Upper lobe of left lung (tissue), 4 donors: Measurements from ENCODE around the gene PCARE.

Experiments used
- CTCF ChIP-seq, 6 experiments: fragments of 450-650 bp in 4 of 6; fragments of 200-600 bp in 2 of 6; sonication (generic) in 2 of 6; IDR thresholded peaks; one replicate each; pipeline ENCODE4 v1.5.1; 2016 to 2019; ENCODE audit warnings: antibody characterized with exemption in 6 of 6
- POLR2A ChIP-seq, 4 donors: fragments of 450-650 bp; IDR thresholded peaks; one replicate each; pipeline ENCODE4 v1.5.1; 2016 to 2017; ENCODE audit warnings: antibody characterized with exemption in 4 of 4, mild to moderate bottlenecking in 2 of 4

DNA sequence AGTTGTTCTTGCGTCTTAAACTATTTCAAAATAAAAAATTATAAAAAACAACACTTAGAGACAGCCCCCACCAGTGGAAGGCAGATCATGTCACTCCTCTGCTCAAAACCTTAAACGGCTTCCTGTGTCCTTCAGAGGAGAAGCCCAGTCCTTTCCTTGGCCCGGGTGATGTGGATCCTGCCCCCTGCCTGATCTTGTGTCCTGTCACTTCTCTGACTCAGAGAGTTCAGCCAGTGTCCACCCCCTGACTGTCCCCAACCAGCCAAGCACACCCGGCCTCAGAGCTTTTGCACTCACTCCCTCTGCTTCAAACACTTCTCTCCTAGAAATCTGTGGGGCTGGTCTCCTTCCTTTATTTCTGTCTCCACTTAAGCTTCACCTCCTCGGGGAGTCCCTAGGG, 57.8 kb downstream of the PCARE start:
- TF ChIP-seq CTCF (IDR thresholded peaks at IDR 0.05) = no peak
- no peak for TF ChIP-seq POLR2A (IDR thresholded peaks at IDR 0.05)
